ENCODE results near the gene CATSPERD. TPM values are rescaled to one million over a fixed set of nuclear protein-coding genes. Genes with fewer than 3 reads are reported as not detected.

CATSPERD gene
- total and polyA plus RNA-seq, 9 of the 15 experiments (the other 6 are each of a cell fraction or from before 2014, with no cell fraction given): not detected

DNA sequence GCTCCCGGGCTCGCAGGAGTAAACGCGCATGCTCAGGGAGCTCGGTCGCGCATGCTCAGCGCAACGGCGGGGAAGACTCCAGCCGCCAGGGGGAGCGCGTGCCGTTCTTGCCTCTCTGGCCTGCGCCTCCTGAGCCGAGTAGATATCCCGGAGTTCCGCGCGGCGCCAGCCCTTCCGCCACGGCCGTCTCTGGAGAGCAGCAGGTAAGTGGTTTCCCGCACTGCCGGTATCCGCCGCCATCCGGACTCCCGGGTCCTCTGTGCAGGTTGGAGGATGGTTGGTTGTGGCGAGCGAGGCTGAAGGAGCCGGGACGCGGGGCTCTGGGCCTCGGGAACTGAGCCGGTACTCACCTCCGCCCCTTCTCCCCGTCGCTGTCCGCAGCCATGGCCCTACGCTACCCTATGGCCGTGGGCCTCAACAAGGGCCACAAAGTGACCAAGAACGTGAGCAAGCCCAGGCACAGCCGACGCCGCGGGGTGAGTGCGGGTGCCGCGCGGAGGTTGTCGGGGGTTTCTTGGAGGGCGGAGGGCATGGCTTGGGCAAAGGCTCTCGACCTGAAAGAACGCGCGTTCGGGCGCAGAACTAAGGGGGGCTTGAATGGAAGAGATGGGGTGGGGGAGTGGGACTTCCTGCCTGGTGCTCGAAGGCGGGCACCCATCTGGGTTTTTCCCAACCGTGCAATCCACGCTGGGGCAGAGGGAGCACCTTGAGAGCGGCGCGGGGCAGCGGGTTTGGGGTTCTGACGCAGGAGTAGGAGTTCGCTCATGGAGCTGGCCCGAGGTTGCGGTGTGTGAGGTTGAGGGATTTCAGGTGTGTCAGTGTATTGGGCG lies 30.1 kb upstream of the CATSPERD start, which contains the start of gene RPL36 (continued):
- TF ChIP-seq PCBP1 (IDR thresholded peaks at IDR 0.05; ENCODE audit: low read depth, low read length, poor library complexity, severe bottlenecking) (peak; percentile 79), ZNF436 (CRISPR knock-in tag; IDR thresholded peaks at IDR 0.05) (no peak), THRAP3 (IDR thresholded peaks at IDR 0.05; ENCODE audit: borderline replicate concordance) (no peak), HNRNPH1 (optimal IDR thresholded peaks at IDR 0.05; ENCODE audit: low read depth, low read length) (no peak), NR2C2 (CRISPR knock-in tag; IDR thresholded peaks at IDR 0.05) (peak; percentile 87), NR2C2 (tag; IDR thresholded peaks at IDR 0.05) (peak; percentile 51; the same call in 1 of the 2 replicates), BACH1 (tag; IDR thresholded peaks at IDR 0.05) (no peak), FOXK1 (CRISPR knock-in tag; IDR thresholded peaks at IDR 0.05; ENCODE audit: borderline replicate concordance) (0 out of 2 replicates have a peak, but pooled peaks have one; percentile 64), CBFA2T3 (IDR thresholded peaks at IDR 0.05) (peak; percentile 19; the same call in 1 of the 2 replicates), IFI16 (CRISPR knock-in tag; IDR thresholded peaks at IDR 0.05) (no peak), ERF (CRISPR knock-in tag; IDR thresholded peaks at IDR 0.05) (0 out of 2 replicates have a peak, but pooled peaks have one; percentile 35), ARID1B (IDR thresholded peaks at IDR 0.05) (peak; percentile 44), IRF2 (CRISPR knock-in tag; IDR thresholded peaks at IDR 0.05) (no peak), TCF7L2 (IDR thresholded peaks at IDR 0.05; ENCODE audit: low read depth, low read length) (no peak), RNF2 (IDR thresholded peaks at IDR 0.05) (peak; percentile 52; the same call in 1 of the 2 replicates), HDAC3 (IDR thresholded peaks at IDR 0.05; ENCODE audit: borderline replicate concordance, partially characterized antibody) (no peak), NCOA1 (IDR thresholded peaks at IDR 0.05; ENCODE audit: low read depth) (peak; percentile 51; the same call in 1 of the 2 replicates), ZNF224 (CRISPR knock-in tag; IDR thresholded peaks at IDR 0.05) (no peak), CBX5 (IDR thresholded peaks at IDR 0.05; ENCODE audit: borderline replicate concordance, low read depth) (no peak), ZNF57 (CRISPR knock-in tag; IDR thresholded peaks at IDR 0.05) (no peak)
- TF ChIP-seq, protein P1, sequence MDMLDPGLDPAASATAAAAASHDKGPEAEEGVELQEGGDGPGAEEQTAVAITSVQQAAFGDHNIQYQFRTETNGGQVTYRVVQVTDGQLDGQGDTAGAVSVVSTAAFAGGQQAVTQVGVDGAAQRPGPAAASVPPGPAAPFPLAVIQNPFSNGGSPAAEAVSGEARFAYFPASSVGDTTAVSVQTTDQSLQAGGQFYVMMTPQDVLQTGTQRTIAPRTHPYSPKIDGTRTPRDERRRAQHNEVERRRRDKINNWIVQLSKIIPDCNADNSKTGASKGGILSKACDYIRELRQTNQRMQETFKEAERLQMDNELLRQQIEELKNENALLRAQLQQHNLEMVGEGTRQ (CRISPR knock-in tag; IDR thresholded peaks at IDR 0.05): peak; percentile 2; the same call in 1 of the 2 replicates

Measured in K562 (cell line).